Stimulated activated CD8-positive, alpha-beta memory T cell treated with anti-CD3 and anti-CD28 coated beads, Interleukin-7, amount 100 ng/mL, for 24 hours (primary cell): Measurements from ENCODE around the gene CTSL.
"Not testable (repeated sequence)": the region's sequence is repeated elsewhere in the genome, so short reads cannot be mapped to it uniquely, and the experiment has no call there.

Experiments
- DNase-seq: peaks from one replicate; pipeline ENCODE4 v3.0.0-alpha.2; 2020; ENCODE audit warnings: low read depth

The CTSL gene

DNA sequence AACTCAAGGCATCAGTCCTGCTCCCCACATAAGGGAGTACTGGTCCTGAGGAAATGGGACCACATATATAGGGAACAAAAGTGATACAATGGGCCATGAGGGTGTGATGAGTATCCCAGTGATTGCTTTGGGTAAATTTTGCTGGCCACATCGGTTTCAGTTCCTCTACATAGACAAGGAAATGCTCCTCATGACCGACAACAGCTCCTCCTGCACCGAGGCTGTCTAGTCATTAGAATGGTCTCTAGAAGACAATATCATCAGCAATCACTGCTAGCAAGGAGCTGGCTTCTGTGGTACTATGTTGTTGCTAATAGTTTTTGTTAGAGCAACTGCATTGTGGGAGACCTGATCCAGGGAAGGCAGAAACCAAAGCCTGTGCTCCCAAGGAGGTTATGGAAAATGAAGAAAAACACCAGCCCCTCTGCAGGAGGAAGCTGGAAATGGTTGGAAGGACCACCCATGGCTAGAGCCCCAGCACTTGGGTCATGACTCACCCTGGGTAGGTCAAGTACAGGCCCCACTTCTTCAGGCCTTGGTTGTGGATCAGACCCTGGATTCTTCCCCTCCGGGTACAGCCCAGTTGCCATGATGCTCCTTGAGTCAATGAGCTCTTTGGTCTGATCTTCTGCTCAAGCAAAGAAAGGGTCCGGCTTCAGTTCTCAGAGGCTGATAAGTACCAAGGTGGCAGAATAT is 3.4 kb upstream of the CTSL start:
- no peak for DNase-seq

DNA sequence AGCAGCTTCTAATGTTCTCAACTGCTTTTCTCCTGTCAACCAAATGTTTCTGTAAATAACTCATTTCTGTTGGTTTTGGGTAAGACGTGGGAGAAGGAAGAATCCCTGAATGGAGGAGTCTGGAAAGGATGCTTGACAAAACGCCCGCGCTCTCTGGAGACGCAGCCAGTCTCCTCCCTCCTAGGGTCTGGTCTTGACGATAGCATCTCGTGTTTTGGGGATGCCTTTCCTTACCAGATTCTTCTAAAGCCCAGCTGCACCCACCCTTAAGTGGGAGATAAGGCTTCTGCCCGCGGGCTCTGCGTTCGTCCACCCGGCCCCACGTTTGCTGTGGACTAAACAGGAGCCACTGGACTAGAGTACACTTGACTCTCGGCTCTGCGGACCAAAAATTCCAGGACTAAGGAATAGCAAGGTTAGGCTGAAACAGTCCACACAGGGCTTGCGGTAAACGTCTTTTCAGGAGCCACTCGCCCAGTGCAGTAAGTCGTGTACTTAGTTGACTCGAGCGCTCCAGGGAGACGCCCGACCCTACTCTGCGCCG is 491 bp upstream of the CTSL start:
- DNase-seq: no peak

DNA sequence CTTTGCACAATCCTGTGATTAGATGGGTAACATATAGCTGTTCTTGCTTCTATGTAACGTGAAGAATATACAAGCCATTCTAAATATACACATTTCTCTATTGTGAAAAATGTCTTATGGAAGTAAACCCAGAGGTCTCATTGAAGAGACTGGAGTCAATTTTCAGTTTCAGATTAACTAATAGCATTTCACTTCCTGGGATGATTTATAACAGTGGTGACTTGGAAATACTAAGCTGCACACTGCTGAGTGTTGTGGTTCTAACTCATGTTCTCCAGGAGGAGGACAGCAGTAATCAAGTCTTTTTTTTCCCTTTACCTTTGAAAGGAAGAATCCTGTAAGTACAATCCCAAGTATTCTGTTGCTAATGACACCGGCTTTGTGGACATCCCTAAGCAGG is 3.3 kb downstream of the CTSL start:
- DNase-seq: no peak

- no peak for DNase-seq
Measured at GRCh38 chr9:87731321-87731720, 5.4 kb downstream of the CTSL start.

GRCh38 chr9:87732344-87732743 is 6.4 kb downstream of the CTSL start:
- no peak for DNase-seq

GRCh38 chr9:87732756-87733155 is 6.8 kb downstream of the CTSL start:
- no peak for DNase-seq

GRCh38 chr9:87733273-87734052 is 7.5 kb downstream of the CTSL start:
- DNase-seq: no peak

GRCh38 chr9:87734106-87734505 is 8.2 kb downstream of the CTSL start:
- no peak for DNase-seq

DNA sequence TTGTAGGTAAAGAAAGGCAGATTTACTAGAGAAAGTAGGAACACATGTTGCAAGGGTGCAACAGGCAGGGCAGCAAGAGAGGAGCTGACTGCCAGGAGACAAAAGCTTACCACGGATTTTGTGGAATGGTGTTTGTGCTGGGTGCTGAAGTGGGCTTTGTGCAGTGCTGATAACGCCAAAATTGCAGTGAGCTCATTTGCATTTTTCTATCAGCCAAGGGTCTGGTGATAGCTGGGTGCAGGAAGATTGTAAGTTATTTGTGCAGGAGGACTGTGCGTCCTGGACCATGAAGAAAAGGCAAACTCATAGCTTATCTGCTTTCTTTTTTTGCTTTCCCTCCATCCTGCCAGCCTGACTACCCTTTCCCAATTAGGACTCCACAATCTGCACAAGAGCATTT is 13.6 kb downstream of the CTSL start:
- no peak for DNase-seq

- DNase-seq: no peak
Measured at GRCh38 chr9:87740209-87740608, 14.3 kb downstream of the CTSL start.

GRCh38 chr9:87741326-87741725 is 15.4 kb downstream of the CTSL start:
- DNase-seq: no peak

DNA sequence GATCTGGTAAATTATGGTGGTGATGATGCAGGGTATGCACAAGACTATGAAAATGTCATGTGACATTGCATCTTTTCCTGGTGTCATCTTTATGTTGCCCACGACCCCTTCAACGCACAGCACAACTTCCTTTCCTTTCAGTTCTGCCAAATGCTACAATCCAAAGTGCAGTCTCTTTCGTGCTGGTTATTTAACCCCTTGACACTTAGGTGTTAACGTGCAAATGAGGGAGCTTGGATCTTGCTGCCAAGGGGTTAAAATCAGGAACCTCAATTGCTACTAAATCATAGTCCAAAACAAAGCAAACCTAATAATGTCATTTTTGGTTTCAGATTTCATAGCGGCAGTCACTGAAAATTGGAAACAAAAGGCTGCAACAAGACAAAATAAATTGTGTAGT is 16.0 kb downstream of the CTSL start:
- DNase-seq: no peak

DNA sequence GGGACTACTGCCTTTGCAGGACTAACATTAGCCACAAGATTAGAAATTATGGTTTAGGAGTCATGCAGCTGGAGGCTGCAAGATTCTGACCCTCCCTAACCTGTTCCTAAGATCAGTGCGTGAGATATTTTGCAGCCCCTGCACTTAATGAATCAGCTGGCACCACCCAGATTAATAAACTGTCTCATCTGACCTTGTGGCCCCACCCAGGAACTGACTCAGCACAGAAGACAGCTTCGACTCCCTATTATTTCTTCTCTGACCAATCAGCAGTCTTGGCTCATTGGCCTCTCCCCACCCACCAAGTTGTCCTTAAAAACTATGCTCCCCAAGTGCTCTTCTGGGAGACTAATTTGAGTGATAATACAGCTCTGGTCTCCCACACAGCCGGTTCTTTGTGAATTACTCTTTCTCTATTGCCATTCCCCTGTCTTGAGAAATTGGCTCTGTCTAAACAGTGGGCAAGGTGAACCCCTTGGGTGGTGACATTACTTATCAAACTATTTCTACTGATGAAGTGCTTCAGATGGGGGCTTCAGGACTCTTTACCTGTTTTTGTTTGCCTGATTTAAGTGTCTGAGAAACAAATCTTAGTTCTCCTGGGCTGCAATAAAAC is 17.0 kb downstream of the CTSL start:
- DNase-seq: no peak

GRCh38 chr9:87744247-87744646 is 18.3 kb downstream of the CTSL start:
- not testable (repeated sequence) for DNase-seq

DNA sequence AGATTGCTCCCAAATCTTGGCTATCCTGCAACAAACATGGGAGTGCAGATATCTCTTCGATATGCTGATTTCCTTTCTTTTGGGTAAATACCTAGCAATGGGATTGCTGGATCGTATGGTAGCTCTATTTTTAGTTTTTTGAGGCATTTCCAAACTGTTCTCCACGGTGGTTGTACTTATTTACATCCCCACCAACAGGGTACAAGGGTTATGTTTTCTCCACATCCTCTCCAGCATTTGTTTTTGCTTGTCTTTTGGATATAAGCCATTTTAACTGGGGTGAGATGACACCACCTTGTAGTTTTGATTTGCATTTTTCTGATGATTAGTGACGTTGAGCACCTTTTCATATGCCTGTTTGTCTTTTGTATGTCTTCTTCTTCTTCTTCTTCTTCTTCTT is 20.3 kb downstream of the CTSL start:
- no peak for DNase-seq

DNA sequence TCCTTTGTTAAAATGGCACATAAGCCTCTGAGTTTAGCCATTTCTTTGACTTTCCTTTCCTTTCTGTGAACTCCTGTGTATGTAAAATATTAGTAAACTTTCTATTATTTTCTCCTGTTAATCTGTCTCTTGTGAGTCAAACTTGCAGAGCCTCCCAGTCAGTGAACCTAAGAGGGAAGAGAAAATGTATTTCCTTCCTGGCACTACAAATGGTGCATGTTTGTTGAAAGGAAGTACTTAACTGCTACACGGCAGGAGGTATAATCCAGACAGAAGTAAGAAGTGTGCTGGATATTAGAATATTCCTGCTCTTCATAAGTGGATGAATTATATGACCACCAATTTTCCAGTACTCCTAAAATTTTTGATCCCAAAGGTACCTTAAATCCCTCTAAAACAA is 23.0 kb downstream of the CTSL start:
- no peak for DNase-seq

DNA sequence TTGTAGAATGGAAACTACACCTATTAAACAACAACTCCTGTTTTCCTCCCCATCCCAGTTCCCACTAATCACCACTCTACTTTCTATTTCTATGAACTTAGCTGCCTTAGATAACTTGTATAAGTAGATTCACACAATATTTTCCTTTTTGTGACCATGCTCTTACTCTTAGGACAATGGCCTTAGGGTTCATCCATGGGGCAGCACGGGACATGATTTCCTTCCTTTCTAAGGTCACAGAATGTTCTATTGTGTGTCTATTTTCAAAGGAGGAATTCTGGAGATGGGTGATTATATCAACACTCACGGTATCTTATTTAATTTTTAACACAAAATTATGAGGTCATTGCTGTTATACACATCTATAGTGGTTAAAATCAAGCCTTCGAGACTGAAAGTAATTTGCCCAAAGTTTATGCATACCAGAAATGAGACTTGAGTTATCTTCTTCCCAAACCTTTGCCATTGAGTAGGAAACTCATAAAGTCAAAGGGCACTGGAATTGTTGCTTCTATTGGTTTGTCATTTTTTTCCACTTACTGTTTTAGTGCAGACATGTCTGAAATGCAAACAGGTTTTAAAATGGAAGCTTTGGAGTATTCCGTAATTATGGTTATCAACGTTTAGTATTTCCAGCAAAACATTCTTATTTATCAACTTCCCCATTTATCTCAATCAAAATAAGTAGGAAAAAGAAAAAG is 23.6 kb downstream of the CTSL start:
- DNase-seq: no peak

GRCh38 chr9:87750726-87751125 is 24.8 kb downstream of the CTSL start:
- DNase-seq: no peak

- no peak for DNase-seq
Measured at GRCh38 chr9:87751423-87751822, 25.5 kb downstream of the CTSL start.

GRCh38 chr9:87751868-87752267 is 25.9 kb downstream of the CTSL start:
- no peak for DNase-seq

- no peak for DNase-seq
Measured at GRCh38 chr9:87753313-87753712, 27.4 kb downstream of the CTSL start.

- not testable (repeated sequence) for DNase-seq
Measured at GRCh38 chr9:87758330-87758729, 32.4 kb downstream of the CTSL start.
